22Rv1 (cell line): Measurements from ENCODE around the gene TPST2.

Experiments used
- H3K27ac ChIP-seq: fragments of 450-650 bp; 2 replicates; pipeline ENCODE4 v1.5.1; 2017
- CTCF ChIP-seq: fragments of 450-650 bp; IDR thresholded peaks from 2 replicates; pipeline ENCODE4 v1.5.1; 2017; ENCODE audit warnings: mild to moderate bottlenecking
- ZFX ChIP-seq: fragments of 450-650 bp; IDR thresholded peaks from 2 replicates; pipeline ENCODE4 v1.6.1; 2017; ENCODE audit warnings: antibody characterized with exemption, borderline replicate concordance

Gene TPST2

GRCh38 chr22:26474682-26475081, 115.2 kb downstream of the TPST2 start:
- H3K27ac ChIP-seq = no peak overlapping the region
- TF ChIP-seq CTCF (no peak), ZFX (no peak)
